HFFc6 (cell line): ENCODE data around the gene CCM2L. TPM values are rescaled to one million over a fixed set of nuclear protein-coding genes. Genes with fewer than 3 reads are reported as not detected.
A peak's percentile ranks its signal among the peaks of the same experiment; 100 is the strongest.

Source experiments
- DNase-seq: peaks from one replicate; pipeline ENCODE4 v3.0.0-alpha.2; 2018
- H3K27ac Mint-ChIP-seq: 2 replicates; pipeline ENCODE4 v1.8.0; 2020; ENCODE audit warnings: mild to moderate bottlenecking, mixed read lengths
- H3K27me3 Mint-ChIP-seq: 2 replicates; pipeline ENCODE4 v1.8.0; 2021; ENCODE audit warnings: mild to moderate bottlenecking, moderate library complexity, mixed read lengths; ENCODE audit not compliant: insufficient read depth
- H3K36me3 Mint-ChIP-seq: 2 replicates; pipeline ENCODE4 v1.8.0; 2021; ENCODE audit warnings: low read depth, mixed read lengths
- H3K4me1 Mint-ChIP-seq: 2 replicates; pipeline ENCODE4 v1.8.0; 2020; ENCODE audit warnings: low read depth, mixed read lengths
- H3K4me3 Mint-ChIP-seq: 2 replicates; pipeline ENCODE4 v1.8.0; 2020; ENCODE audit warnings: mild to moderate bottlenecking, moderate library complexity, mixed read lengths
- H3K9me3 Mint-ChIP-seq: 2 replicates; pipeline ENCODE4 v1.8.0; 2020; ENCODE audit warnings: mild to moderate bottlenecking, mixed read lengths
- CTCF ChIP-seq: fragments of 200-600 bp; sonication (generic); IDR thresholded peaks from 2 replicates; pipeline ENCODE4 v1.5.0; 2021; ENCODE audit warnings: antibody characterized with exemption, mild to moderate bottlenecking
- total RNA-seq, 6 experiments: library from RNA; stranded (reverse); fragmentation: NEBNext Ultra II Directional; extraction: Animal tissue kit (Norgen Biotek cat#: 25700); gene quantifications; 2 replicates in 1 of 6; 3 replicates in 5 of 6; pipeline ENCODE4 v1.2.3, GENCODE V29; 2021

The CCM2L gene
- total RNA-seq, 6 experiments from 2014 or later, result not detected

- TF ChIP-seq CTCF, result no peak
- H3K4me1 Mint-ChIP-seq, result no peaks in the 10 kb centered on the region; the same call in 1 of the 2 replicates
- H3K27me3 Mint-ChIP-seq, result peaks cover 28% of the 10 kb centered on the region
- H3K4me3 Mint-ChIP-seq, result no peak overlapping the region
- no peaks in the 10 kb centered on the region for H3K9me3 Mint-ChIP-seq
- DNase-seq, result no peak
- H3K36me3 Mint-ChIP-seq, result no peaks in the 10 kb centered on the region
- H3K27ac Mint-ChIP-seq, result no peak overlapping the region
Measured at GRCh38 chr20:31992086-31992485, 18.2 kb upstream of the CCM2L start.

- H3K27me3 Mint-ChIP-seq, result peaks cover 32% of the 10 kb centered on the region
- no peaks in the 10 kb centered on the region for H3K4me1 Mint-ChIP-seq
- TF ChIP-seq CTCF, result no peak
- H3K27ac Mint-ChIP-seq, result no peak overlapping the region
- H3K36me3 Mint-ChIP-seq, result no peaks in the 10 kb centered on the region
- no peak overlapping the region for H3K4me3 Mint-ChIP-seq
- no peak for DNase-seq
- H3K9me3 Mint-ChIP-seq, result no peaks in the 10 kb centered on the region
Measured at GRCh38 chr20:31996996-31997395, 13.2 kb upstream of the CCM2L start.

DNA sequence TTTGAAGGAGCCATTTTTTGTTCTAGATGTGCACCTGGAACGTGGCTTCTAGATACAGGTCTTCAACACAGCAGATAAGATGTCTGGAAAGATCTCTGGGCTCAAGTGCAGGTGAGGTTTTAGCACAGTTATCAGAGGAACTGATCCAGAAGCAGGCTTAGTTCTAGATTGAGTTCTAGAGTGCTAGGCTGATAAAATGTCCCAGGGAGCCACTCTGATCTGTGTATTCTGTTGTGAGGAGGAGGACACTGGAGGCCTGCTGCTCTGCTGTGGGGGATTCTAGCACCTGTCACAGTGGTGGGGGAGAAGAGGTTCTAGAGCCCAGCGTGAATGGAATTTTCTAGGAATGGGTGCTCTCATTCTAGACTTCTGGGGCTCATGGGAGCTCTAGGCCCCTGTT lies 12.0 kb upstream of the CCM2L start:
- H3K27me3 Mint-ChIP-seq, result peaks cover 29% of the 10 kb centered on the region
- no peaks in the 10 kb centered on the region for H3K4me1 Mint-ChIP-seq
- DNase-seq, result no peak
- TF ChIP-seq CTCF, result no peak
- no peak overlapping the region for H3K27ac Mint-ChIP-seq
- H3K36me3 Mint-ChIP-seq, result no peaks in the 10 kb centered on the region
- H3K4me3 Mint-ChIP-seq, result no peak overlapping the region
- no peaks in the 10 kb centered on the region for H3K9me3 Mint-ChIP-seq

DNA sequence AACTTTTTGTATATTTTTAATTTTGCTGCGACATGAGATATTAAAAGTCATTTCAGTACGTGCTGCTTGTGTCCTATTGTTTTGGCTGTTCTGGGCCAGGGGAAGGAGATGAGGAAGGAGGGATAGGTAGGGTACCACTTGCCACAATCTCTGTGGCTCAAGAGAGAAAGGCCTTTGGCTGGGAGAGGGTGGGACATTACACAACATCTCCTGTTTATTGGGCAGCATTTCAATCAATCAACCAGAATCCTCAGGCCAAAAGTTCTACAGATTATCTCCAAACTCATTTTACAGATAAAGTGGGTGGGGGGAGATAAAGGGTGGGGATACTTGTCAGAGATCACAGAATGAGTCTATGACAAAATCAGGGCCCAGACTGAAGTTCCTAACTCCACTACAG lies 6.9 kb upstream of the CCM2L start:
- Mint-ChIP-seq H3K27me3 (peaks cover 33% of the 10 kb centered on the region), H3K36me3 (no peaks in the 10 kb centered on the region), H3K4me3 (no peak overlapping the region), H3K27ac (no peak overlapping the region), H3K9me3 (no peaks in the 10 kb centered on the region), H3K4me1 (no peaks in the 10 kb centered on the region; the same call in 1 of the 2 replicates)
- DNase-seq, result no peak
- TF ChIP-seq CTCF, result no peak

GRCh38 chr20:32004963-32005362 lies 5.3 kb upstream of the CCM2L start:
- H3K4me1 Mint-ChIP-seq, result no peaks in the 10 kb centered on the region; the same call in 1 of the 2 replicates
- no peak overlapping the region for H3K27ac Mint-ChIP-seq
- H3K9me3 Mint-ChIP-seq, result no peaks in the 10 kb centered on the region
- H3K36me3 Mint-ChIP-seq, result no peaks in the 10 kb centered on the region
- peak; percentile 58 for DNase-seq
- H3K27me3 Mint-ChIP-seq, result peaks cover 38% of the 10 kb centered on the region
- H3K4me3 Mint-ChIP-seq, result no peak overlapping the region
- no peak for TF ChIP-seq CTCF

DNA sequence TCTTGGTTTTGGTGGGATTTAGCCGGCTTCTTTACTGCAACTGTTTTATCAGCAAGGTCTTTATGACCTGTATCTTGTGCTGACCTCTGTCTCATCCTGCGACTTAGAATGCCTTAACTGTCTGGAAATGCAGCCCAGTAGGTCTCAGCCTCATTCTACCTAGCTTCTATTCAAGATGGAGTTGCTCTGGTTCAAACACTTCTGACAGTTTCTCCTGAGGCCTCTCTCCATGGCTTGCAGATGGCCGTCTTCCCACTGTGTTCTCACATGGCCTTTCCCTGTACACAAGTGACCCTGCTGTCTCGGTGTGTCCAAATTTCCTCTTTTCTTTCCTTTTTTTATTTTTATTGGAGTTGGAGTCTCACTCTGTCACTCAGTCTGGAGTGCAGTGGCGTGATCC lies 4.2 kb upstream of the CCM2L start:
- Mint-ChIP-seq H3K4me1 (no peaks in the 10 kb centered on the region; the same call in 1 of the 2 replicates), H3K9me3 (no peaks in the 10 kb centered on the region), H3K4me3 (no peak overlapping the region), H3K27me3 (peaks cover 43% of the 10 kb centered on the region), H3K27ac (no peak overlapping the region), H3K36me3 (no peaks in the 10 kb centered on the region)
- no peak for DNase-seq
- no peak for TF ChIP-seq CTCF
